ENCODE results near the gene POLR3H. TPM values are rescaled to one million over a fixed set of nuclear protein-coding genes. Genes with fewer than 3 reads are reported as not detected.

Gene POLR3H
- total RNA-seq, 1 donor from 2014 or later = 43.7 TPM

DNA sequence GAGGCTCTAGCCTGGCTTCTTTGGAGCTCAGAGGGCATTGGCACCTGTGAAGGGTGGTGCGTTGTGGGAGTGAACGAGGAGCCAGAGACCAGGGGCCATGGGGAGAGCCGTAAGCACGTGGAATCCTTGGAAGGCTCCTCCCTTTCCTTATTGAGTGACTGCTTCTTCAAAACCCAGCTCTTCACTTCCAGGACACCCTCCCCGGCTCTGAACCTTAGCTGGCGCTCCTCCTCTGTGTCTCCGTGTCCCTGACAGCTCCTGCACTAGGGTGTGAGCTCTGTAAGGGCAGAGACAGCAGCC is 26.3 kb downstream of the POLR3H start:
- ATAC-seq = no peak
- Histone ChIP-seq H3K36me3 (peaks cover 58% of the 10 kb centered on the region), H3K27me3 (no peaks in the 10 kb centered on the region), H3K4me3 (no peak overlapping the region), H3K9me3 (no peaks in the 10 kb centered on the region), H3K4me1 (no peaks in the 10 kb centered on the region), H3K27ac (no peak overlapping the region)
- TF ChIP-seq, protein P1, sequence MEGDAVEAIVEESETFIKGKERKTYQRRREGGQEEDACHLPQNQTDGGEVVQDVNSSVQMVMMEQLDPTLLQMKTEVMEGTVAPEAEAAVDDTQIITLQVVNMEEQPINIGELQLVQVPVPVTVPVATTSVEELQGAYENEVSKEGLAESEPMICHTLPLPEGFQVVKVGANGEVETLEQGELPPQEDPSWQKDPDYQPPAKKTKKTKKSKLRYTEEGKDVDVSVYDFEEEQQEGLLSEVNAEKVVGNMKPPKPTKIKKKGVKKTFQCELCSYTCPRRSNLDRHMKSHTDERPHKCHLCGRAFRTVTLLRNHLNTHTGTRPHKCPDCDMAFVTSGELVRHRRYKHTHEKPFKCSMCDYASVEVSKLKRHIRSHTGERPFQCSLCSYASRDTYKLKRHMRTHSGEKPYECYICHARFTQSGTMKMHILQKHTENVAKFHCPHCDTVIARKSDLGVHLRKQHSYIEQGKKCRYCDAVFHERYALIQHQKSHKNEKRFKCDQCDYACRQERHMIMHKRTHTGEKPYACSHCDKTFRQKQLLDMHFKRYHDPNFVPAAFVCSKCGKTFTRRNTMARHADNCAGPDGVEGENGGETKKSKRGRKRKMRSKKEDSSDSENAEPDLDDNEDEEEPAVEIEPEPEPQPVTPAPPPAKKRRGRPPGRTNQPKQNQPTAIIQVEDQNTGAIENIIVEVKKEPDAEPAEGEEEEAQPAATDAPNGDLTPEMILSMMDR (IDR thresholded peaks at IDR 0.05) = no peak
- no peak for DNase-seq
- intact Hi-C loops (cut with DNase I) = no loop called here

DNA sequence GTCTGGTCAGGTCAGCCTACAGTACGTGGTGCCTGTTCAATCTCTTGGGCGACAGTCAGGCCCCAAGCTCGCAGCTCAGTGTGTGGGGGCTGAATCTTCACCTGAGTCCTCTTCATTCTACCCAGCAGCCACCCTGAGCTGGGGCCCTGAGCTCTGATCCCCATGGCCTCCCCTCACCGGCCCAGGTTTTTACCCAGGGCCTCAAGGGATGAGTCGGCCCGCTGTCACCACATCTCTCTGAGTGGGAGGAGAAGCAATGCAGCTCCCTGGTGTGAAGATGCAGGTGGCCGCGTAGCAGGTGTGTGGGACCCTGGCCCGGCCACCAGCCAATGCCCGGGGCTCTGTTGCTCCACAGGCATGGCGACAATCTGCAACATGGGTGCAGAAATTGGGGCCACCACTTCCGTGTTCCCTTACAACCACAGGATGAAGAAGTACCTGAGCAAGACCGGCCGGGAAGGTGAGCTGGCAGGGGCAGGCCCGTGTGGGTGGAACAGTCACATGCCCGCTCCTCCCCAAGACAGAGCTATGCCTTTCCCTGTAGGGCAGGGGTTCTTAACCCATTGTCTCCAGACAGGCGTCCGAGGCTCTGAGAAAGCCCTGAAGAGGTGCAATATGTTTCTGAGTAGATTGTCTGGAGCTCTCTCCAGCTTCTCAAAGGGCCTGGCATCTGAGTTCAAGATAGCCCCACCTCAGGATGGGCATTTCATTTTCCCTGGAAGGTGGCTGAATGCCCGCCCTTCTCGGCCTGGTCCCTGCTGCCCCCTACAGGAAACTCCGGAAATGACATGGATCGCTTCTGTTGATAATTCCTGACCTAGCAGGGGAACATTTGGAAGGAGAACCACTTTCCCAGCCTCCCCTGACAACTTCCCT is 26.9 kb downstream of the POLR3H start:
- DNase-seq (no peak), ATAC-seq (peak; percentile 84)
- no peaks in the 10 kb centered on the region for H3K9me3 ChIP-seq
- no peaks in the 10 kb centered on the region for H3K4me1 ChIP-seq
- peaks cover 62% of the 10 kb centered on the region for H3K36me3 ChIP-seq
- no peaks in the 10 kb centered on the region for H3K27me3 ChIP-seq
- H3K4me3 ChIP-seq = no peak overlapping the region
- no peak overlapping the region for H3K27ac ChIP-seq
- TF ChIP-seq, protein P1 (IDR thresholded peaks at IDR 0.05) = peak; percentile 81
- intact Hi-C loops (cut with DNase I) = no loop called here

DNA sequence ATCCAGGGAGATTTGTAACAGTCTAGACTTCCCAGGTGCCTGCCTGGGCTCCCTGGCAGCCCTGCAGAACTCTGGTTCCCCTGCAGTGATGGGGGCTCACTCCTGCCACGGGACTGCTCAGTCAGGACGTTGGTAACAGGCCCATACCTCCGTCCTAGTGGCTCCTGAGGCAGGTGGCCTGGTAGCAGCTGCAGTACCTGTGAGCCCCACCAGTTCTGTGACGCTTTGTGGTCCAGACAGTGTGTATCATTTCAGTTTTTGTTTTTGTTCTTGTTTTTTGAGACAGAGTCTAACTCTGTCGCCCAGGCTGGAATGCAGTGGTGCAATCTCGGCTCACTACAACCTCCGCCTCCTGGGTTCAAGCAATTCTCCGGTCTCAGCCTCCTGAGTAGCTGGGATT is 27.8 kb downstream of the POLR3H start:
- TF ChIP-seq, protein P1 (IDR thresholded peaks at IDR 0.05) = no peak
- Histone ChIP-seq H3K36me3 (peaks cover 71% of the 10 kb centered on the region), H3K27me3 (no peaks in the 10 kb centered on the region), H3K4me1 (no peaks in the 10 kb centered on the region), H3K4me3 (no peak overlapping the region), H3K9me3 (no peaks in the 10 kb centered on the region), H3K27ac (no peak overlapping the region)
- intact Hi-C loops (cut with DNase I) = no loop called here
- no peak for ATAC-seq
- DNase-seq = no peak

DNA sequence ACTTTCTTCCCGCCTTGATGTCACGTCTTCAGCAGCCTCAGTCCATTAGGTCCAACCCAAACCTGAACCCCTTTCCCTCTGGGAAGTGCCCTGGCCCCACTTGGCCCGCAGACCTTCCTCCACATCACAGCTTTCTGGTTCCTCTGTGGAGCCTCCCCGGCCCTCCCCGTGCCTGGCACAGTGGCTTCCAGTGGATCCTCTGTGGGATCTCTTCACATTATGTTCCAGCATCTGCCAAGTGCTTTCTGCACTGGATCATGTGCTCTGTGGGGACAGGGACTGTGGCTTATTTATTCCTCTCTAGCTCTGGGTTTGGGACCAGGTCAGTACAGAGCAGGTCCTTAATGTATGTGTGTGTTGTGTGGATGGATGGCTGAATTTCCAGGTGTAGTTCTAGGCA is 30.9 kb downstream of the POLR3H start:
- H3K4me1 ChIP-seq = no peaks in the 10 kb centered on the region
- no peaks in the 10 kb centered on the region for H3K9me3 ChIP-seq
- H3K4me3 ChIP-seq = no peak overlapping the region
- intact Hi-C loops (cut with DNase I) = no loop called here
- no peak for DNase-seq
- peaks cover 89% of the 10 kb centered on the region for H3K36me3 ChIP-seq
- no peak overlapping the region for H3K27ac ChIP-seq
- TF ChIP-seq, protein P1 (IDR thresholded peaks at IDR 0.05) = no peak
- ATAC-seq = no peak
- no peaks in the 10 kb centered on the region for H3K27me3 ChIP-seq

DNA sequence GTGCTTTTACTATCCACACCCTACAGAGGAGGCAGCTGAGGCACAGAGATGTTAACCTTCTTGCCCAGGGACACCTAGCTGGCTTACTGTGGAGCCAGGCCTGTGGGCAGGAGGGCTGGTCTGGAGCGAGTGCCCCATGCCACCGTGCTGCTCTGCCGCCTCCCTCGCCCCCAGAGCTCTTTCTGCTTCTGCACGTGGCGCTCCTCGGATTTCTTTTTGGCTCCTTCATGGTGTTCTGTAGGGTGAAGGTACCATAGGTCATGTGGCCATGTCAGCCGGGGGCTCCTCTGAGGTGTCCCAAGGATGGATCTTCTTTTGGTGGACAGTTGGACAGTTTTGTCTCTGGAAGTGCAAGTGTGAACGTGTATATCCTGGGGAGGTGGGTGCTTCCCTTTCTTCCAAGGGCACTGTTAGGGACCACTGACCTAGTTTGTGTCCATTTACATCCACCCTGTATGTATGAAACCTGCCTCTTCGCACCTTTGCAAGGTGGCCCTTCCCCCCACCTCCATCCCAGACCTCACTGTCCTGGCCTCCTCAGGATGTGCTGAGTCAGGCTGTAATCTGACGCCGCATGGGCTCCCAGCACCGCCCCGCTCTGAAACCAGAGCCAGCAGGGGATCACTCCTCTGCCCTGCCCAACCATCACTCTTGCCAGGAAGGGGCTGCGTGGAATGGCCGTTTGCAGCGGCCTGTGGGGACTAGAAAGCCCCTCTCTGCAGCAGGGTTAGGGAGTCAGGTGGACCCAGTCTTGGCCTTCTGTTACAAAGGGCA is 31.7 kb downstream of the POLR3H start:
- Histone ChIP-seq H3K4me3 (no peak overlapping the region), H3K27ac (no peak overlapping the region), H3K36me3 (peaks cover 93% of the 10 kb centered on the region), H3K27me3 (no peaks in the 10 kb centered on the region), H3K9me3 (no peaks in the 10 kb centered on the region), H3K4me1 (no peaks in the 10 kb centered on the region)
- intact Hi-C loops (cut with DNase I) = no loop called here
- ATAC-seq = no peak
- DNase-seq = no peak
- TF ChIP-seq, protein P1 (IDR thresholded peaks at IDR 0.05) = no peak
